ENCODE results near the gene PRKCZ. TPM values are rescaled to one million over a fixed set of nuclear protein-coding genes. Genes with fewer than 3 reads are reported as not detected.

Gene PRKCZ
- total and polyA plus RNA-seq, 2 of the 4 experiments (the other 2 are of a cell fraction) = 2.0 to 3.5 TPM

Other genes with a start within 250 kb of the PRKCZ start
- gene GNB1, start 159.3 kb upstream of the PRKCZ start, total RNA-seq (2012; rRNA removed) = 73.5 and 74.7 TPM in 2 replicates
- gene GNB1, start 159.3 kb upstream of the PRKCZ start, polyA plus RNA-seq (2012; rRNA removed) = 366 and 371 TPM in 2 replicates
- not detected in 2 replicates for gene CALML6, start 135.2 kb upstream of the PRKCZ start, total RNA-seq (2012; rRNA removed)
- gene CALML6, start 135.2 kb upstream of the PRKCZ start, polyA plus RNA-seq (2012; rRNA removed) = 0.52 and 0.91 TPM in 2 replicates
- 0.28 and 0.54 TPM in 2 replicates for gene TMEM52, start 131.1 kb upstream of the PRKCZ start, total RNA-seq (2012; rRNA removed)
- 1.3 and 1.9 TPM in 2 replicates for gene TMEM52, start 131.1 kb upstream of the PRKCZ start, polyA plus RNA-seq (2012; rRNA removed)
- not detected in 2 replicates for gene CFAP74, start 46.6 kb upstream of the PRKCZ start, total RNA-seq (2012; rRNA removed)
- gene CFAP74, start 46.6 kb upstream of the PRKCZ start, polyA plus RNA-seq (2012; rRNA removed) = not detected in 2 replicates
- not detected in 2 replicates for gene GABRD, start 31.1 kb upstream of the PRKCZ start, total RNA-seq (2012; rRNA removed)
- gene GABRD, start 31.1 kb upstream of the PRKCZ start, polyA plus RNA-seq (2012; rRNA removed) = not detected in 2 replicates
- gene FAAP20, start 144.4 kb downstream of the PRKCZ start, total RNA-seq (2012; rRNA removed) = 6.5 and 7.5 TPM in 2 replicates
- 31.5 and 36.8 TPM in 2 replicates for gene FAAP20, start 144.4 kb downstream of the PRKCZ start, polyA plus RNA-seq (2012; rRNA removed)
- 2.3 and 3.9 TPM in 2 replicates for gene SKI, start 177.9 kb downstream of the PRKCZ start, total RNA-seq (2012; rRNA removed)
- 20.1 and 20.8 TPM in 2 replicates for gene SKI, start 177.9 kb downstream of the PRKCZ start, polyA plus RNA-seq (2012; rRNA removed)